DMS 273 (cell line): Measurements from ENCODE around the gene PIGZ.
A peak's percentile ranks its signal among the peaks of the same experiment; 100 is the strongest.

Source experiments
- DNase-seq: peaks from one replicate; lab custom pipeline; 2025; ENCODE audit not compliant: unreplicated experiment; lab: John Stamatoyannopoulos, UW

PIGZ gene

DNA sequence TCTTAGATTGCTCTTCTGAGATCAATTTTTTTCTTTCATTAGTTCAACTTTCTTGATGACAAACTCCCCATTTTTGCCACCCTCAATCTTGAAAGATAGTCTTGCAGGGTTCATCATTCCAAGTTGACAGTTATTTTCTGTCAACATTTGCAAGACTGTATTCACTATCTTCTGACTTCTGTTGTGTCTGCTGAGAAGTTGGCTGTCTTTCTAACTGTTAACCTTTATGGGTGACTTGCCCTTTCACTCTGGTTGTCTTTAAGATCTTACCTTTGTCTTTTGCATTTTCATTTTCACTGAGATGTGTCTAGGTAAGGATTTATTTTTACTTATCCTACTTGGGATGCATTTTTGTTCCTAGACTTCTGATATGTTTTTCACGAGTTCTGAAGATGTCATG lies 14.6 kb upstream of the PIGZ start:
- DNase-seq = no peak

DNA sequence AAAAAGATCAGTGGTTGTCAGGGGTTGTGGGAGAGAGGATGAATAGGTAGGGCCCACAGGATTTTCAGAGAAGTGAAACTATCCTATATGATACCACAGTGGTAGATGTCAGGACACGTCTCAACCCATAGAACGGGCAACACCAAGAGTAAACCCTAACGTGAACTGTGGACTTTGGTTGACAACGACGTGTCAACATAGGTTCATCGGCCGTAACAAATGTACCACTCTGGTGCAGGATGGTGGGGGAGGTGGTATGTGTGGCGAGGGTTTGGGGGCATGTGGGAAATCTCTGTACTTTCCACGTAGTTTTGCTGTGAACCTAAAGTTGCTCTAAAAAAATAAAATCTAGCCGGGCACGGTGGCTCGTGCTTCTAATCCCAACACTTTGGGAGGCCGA lies 13.0 kb upstream of the PIGZ start:
- no peak for DNase-seq

DNA sequence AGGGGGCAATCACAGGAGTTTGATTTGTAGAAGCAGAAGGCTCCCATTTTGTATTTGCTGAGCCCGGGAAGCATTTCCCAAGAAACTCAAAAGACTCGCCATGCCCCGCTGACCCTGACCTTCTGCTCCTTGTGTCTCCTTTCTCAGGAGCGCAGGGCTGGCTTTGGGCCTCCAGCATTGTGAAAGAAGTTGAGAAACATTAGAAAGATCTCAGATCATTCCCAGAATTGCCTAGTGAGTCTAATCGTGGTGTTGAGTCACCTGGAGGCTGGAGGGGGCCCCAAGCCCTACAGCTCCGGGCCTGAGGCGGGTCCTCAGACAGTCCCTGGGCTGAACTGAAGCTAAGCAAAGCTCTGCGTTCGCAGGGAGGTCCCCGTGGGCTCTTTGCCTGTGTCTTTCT lies 10.9 kb upstream of the PIGZ start:
- DNase-seq = no peak

DNA sequence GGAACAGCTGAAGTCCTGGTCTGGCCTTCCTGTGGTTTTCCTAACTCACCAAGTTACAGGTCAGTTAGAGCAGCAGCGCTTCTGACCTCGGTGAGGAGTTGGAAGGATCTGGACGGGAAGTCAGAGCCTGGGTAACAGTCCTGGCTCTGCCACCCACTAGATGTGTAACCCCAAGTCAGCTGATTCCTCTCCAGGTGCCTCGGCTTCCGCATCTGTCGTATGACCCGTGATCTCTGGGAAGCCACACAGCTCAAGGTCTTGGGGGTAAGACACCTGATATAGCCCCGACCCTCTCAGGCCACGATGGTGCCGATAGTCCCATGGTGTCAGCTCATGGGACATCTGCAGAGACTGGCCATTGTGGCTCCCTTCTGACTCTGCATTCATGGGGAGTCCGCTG lies 8.3 kb upstream of the PIGZ start:
- no peak for DNase-seq

DNA sequence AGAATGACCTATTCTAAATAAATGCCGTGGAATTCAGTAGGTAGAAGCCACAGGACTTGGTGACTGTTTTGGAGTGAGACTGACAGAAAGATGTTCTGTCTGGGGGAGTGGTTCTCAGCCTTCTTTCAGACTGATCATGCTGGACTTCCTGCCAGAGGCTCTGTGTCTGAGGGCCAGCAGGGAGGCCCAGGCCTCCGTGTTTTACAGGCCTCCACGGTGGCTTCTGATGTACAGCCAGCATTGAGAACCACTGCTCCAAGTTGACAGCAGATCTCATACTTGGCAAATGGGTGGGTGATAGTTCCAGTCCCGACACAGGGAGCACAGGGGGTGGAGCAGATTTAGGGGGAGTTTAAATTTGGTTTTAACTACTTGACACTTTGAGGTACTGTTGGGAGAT lies 6.7 kb upstream of the PIGZ start:
- DNase-seq = no peak

DNA sequence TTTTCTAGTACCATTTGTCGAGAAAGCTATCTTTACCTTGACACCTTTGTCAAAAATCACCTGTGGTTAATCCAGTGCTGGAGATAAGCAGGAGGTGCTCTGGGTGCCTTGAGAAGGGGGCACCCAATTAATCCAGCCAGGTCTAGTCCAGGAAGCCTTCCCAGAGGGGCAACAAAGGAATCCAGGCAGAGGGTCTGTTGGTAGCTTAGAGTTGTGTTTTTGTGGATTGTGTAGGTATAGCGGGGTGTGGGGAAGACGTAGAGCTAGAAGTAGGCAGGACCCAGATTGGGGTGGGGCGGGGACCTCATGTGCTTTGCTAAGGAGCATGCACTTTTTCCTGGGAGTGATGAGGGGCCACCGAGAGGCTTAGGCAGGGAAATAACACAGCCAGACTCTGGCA lies 6.0 kb upstream of the PIGZ start:
- DNase-seq = no peak

DNA sequence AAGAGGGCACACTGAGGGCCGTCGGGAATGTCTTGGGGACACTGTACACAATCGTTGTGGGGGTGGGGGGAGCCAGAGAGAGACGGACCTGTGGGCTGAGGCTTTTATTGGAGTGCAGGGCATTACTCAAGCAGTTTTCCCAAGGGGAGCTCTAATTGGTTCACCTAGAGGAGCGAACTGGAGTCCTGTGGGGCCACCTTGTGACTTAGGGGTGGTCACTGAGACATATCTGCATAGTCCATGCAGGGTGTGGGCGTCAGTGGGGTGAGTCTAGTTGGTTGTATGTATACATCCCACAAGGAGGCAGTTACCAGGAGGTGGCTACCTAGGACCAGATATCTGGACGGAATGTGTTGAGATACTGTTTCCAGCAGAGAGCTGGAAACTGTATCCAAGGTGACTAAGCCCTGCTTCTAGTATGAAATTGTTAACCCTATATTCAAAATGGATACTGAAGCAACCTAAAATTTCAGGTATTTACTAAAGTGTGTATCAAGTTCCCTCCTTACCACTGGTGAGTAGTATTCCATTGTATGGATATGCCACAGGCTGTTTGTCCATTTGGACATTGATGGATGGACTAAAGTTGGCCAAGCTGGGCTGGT lies 2.6 kb upstream of the PIGZ start:
- peak; percentile 31 for DNase-seq

DNA sequence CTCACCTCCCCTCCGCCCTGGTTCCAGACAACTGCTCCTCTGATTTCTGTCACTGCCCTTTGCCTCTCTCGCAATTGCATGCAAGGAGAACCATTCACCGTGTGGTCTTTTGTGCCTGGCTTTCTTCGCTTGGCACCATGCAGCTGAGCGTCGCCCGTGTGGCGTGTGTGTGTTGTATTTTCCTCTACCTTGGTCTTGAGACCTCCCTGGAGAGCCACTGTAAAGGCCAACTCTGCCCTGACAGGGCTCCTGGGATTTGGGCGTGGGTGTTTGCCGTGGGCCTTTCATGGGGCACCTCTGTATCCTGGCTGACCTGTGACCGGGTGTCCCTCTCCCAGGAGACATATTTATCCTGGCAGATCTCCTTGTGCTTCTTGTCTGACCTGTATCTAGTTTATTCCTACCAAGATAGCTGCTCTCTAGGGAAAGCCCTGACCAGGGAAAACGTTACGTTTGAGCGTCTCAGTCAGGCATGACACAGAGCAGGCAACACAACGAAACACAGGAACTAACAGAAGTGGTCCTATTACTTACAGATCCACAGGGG lies 2.0 kb upstream of the PIGZ start:
- no peak for DNase-seq

DNA sequence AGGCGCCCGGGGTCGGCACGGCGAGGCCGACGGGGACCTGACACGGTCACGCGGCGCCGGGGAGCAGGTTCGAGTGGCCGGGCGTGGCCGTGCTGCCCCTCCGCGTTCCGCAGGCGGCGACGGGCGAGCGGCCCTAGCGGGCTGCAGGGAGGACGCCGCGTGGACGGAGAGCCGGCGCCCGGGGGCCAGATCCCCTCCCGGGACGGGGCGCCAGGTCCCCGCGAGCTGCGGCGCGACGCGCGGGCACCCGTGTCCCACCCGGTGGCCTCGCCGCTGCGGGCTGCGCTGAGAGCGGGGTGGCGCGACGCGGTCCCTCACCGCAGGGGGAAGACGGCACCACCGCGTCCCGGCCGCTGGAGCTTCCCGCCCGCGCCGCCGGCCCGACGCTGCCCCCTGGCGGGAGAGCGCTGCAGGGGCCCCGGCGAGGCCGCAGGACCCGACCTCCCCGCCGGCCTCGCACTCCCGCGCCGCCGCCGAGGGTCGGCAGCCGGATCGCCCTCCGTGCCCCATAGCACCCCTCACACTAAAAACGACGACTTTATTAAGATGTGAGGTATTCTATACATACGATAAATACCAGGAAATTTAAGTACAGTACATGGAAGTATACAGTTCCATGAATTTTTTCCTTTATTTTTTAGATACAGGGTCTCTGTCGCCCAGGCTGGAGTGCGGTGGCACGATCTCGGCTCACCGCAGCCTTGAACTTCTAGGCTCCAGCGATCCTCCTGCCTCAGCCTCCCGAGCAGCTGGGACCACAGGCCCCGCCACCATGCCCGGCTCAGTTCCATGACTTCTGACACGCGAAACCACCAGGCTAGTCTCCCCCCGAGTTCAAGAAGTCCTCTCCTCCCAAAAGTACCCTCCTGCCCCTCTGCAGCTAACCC lies 1.3 kb upstream of the PIGZ start:
- peak; percentile 92 for DNase-seq

DNA sequence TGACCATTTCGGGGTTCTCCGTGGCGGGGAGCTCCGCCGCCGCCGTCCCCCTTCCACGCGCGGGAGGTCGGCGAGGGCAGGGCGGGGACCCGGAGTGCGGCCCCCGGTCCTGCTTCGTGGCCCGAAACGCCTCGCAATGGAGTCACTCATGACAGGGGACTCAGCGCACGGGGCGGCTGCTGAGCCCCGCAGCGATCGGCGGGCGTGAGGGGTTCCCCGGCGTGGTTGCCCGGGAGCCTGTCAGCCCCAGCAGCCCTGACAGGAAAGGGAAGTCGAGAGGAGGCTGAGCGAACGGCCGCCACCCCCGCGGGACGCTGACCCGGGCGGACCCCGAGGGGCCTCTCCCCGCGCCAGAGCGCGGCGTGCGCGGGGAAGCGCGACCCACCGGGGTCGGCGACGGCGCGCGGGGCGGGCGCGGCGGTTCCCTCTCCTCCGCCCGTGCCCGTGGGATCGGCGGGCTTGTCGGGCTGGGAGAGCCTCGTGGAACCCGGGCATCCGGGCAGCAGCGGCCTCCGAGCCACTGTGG lies 564 bp upstream of the PIGZ start:
- peak; percentile 72 for DNase-seq

DNA sequence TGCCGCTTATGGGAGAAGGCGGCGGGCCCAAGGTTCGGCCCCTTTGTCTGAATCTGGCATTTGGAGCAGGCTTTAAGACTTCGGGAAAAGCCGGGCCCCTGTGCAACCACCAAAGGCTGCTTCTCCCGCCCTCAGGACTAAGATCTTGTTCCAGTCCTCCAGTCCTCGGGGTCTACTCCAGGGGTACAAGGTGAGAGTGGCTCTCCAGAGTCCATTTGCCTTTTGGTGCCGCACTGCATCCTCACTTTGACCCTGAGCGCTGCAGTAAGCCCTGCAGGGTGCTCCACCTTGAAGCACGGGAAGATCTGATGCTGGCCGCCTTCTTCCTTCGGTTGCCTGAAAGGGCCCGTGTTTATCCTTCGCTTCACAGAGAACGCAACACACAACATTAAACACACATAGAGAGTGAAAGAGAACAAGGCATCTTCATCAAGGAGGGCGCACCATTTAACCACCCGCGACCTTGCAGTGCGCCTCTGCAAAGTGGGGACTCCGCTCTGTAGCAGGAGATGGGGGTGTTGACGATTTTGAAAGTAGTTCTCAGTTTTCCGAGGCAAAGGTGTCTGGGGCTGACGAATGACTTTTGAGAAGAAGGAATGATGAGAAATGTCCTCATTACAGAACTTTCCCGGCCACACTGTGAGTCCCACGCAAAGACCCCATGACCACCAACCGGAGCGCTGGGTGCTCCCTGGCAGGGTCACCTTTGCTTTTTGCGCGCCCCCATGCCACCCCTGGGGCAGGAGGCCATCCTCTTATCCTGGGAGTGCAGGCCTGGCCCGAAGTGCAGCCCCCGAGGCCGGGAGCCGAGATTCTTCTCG lies 1.0 kb downstream of the PIGZ start:
- no peak for DNase-seq

DNA sequence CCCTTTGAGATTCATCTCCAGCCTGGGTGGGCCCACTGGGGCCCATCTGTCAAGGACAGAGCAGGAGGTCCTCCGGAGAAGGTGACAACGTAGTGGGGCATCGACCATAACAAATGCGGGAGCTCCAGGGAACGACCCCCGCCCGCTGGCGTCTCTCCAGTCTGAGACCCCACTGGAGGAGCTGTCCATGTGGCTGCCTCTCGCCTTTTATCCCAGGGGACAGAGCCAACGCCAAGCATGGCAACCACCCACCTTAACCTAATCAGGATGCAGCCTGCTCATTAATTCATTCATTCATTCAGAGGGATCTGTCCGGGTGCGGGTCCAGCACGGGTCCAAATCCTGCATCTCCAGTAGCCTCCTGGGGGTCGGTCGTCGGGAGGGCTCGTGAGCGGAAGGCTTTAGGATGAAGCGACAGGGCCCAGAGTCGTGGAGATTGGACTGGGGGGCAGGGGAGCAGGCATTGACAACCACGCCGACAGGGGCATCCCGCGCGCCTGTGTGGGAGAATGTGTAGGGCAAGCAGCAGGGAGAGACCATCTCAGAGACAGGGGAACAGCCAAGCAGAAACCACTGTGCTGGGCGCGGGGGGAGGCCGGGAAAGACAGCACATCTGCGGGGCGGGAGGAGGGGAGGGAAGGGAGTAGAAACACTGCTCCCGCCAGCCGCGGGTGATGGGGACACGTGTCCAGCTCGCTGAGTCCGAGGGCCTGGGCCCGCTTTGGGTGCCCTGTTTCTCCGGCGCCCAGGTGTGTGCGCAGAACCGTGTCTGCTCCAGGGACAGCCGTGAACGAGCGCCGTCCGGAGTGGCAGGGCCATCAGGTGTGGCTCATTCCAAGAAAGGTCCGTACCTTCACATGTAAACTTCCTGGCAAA lies 1.9 kb downstream of the PIGZ start:
- no peak for DNase-seq

DNA sequence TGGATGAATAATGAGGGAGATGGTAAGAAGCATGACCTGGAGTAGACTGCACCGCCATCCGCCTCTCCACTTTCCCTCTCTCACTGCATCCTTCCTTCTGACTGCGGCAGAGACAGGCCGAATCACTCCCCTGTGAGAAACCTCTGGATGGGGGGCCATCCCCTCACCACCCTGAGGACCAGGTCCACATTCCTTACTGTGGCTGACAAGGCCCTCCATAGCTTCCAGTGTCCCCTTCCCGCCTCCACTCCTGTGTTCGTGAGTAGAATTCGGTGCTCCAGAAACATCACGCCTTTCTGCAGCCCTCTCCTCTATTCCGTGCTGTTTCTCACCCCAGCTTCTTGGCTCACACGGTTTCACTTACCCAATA lies 2.8 kb downstream of the PIGZ start:
- DNase-seq = no peak

DNA sequence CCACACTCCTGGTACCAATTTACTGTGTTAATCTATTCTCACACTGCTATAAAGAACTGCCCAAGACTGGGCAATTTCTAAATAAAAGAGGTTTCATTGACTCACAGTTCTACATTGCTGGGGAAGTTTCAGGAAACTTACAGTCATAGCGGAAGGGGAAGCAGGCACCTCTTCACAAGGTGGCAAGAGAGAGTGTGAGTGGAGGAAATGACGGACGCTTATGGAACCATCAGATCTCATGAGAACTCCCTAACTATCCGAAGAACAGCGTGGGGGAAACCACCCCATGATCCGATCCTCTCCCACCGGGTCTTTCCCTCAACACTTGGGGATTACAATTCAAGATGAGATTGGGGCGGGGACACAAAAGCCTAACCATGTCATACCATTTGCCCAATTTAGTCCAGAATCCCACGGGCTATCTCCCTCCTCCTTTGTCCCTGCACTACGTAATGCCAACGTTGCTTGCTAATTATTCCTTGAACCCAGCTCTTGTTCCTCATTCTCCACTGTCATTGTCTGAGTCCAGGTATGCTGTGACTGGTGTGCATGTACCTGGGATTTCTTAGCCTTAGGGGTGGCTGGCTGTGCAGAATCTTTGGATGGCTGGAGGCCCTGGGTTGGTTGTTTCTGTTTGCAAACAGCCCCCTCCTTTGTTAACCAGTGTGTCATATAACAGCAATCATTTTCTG lies 3.4 kb downstream of the PIGZ start:
- no peak for DNase-seq

DNA sequence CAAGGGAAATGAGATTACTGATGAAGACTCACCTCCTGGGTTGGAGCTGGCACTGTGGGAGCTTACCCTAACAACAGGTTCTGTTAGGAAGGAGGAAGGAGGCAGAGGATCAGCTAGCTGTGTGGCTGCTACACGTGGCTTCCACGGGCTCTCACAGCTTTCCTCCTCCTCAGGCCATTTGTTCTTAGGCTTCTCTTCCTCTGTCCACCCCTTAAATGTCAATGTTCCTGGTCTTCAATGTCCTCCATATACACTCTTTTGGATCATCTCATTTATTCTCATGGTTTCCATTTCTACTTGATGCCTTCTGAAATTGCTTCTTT lies 5.0 kb downstream of the PIGZ start:
- no peak for DNase-seq

DNA sequence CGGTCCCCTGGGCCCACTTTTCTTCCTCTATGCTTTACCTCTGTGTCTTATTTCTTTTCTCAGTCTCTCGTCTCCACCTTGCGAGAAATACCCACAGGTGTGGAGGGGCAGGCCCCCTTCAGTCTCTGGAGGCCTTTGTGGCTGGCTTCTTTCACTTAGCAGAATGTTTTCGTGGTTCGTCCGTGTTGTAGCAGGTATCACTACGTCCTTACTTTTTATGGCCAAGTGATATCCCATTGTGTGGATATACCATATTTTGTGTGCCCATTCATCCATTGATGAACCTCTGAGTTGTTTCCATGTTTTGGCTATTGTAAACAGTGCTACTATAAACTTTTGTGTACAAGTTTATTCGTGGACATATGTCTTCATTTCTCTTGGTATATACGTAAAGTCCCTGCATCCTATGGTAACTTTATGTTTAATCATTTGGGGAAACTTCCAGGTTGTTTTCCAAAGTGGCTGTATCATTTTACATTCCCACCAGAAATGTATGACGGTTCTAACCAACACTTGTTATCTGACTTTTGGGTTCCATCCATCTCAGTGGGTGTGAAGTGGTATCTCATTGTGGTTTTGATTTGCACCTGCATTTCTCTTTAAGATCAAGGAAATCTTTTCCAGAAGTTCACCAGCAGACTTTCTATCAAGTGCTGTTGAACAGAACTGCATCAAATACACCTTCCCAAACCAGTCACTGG lies 5.6 kb downstream of the PIGZ start:
- DNase-seq = no peak

DNA sequence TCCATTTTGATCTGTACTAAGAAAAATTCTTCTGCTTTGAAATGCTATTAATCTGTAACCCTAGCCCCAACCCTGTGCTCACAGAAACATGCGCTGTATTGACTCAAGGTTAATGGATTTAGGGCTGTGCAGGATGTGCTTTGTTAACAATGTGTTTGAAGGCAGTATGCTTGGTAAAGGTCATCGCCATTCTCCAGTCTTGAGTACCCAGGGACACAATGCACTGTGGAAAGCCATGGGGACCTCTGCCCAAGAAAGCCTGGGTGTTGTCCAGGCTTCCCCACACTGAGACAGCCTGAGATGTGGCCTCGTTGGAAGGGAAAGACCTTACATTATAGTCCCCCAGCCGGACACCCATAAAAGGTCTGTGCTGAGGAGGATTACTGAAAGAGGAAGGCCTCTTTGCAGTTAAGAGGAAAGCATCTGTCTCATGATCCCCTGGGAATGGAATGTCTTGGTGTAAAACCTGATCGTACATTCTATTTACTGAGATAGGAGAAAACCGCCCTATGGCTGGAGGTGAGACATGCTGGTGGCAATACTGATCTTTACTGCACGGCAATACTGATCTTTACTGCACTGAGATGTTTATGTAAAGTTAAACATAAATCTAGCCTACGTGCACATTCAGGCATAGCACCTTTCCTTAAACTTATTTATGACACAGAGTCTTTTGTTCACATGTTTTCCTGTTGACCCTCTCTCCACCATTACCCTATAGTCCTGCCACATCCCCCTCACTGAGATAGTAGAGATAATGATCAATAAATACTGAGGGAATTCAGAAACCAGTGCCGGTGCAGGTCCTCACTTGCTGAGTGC lies 6.3 kb downstream of the PIGZ start:
- peak; percentile 31 for DNase-seq

DNA sequence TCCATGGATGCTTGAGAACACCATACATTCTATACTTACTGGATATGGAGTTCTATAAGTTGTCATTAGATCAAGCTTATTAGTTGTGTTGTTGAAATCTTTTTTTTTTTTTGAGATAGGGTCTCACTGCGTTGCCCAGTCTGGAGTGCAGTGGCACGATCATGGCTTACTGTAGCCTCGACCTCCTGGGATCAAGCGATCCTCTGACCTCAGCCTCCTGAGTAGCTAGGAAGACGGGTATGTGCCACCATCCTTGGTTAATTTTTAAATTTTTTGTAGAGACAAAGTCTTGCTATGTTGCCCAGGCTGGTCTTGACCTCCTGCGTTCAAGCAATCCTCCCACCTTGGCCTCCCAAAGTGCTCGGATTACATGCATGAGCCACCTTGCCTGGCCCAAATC lies 13.8 kb downstream of the PIGZ start:
- no peak for DNase-seq

DNA sequence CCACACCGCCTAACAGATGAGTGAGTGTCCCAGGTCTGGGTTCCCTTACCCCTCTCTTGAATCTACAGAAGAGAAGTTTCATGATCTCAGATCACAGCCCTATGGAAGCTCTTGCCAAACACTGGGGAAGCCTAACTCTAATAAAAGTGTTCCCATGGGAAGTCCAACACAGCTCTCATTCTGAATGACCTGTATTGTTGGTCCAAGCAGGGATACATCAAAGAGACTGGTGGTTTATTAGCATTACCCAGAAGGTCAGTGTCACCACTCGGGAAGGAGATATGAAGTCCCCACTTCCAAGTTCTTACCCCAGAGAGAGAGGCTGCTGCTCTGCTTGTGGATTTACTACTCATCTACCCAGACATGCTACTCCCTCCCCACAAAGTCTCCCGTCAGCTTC lies 17.3 kb downstream of the PIGZ start:
- DNase-seq = no peak
